GM04503 (cell line): ENCODE measurements around the gene C10orf90.

Experiments
- DNase-seq: peaks from one replicate; pipeline ENCODE4 v3.0.0-alpha.2; 2012; ENCODE audit warnings: low read depth

Gene C10orf90

DNA sequence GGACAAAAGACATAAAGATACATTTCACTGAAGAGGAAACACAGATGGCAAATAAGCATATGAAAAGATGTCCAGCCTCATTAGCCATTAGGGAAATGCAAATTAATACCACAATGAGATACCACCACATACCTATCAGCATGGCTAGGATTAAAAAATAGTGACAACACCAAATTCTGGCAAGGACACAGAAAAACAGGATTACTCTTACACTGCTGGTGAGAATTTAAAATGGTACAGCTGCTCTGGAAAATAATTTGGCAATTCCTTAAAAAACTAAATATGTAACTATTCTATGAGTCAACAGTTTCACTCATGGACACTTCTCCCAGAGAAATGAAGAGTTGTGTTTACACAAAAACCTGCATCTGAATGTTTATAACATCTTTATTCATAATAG lies 121.1 kb downstream of the C10orf90 start:
- no peak for DNase-seq

DNA sequence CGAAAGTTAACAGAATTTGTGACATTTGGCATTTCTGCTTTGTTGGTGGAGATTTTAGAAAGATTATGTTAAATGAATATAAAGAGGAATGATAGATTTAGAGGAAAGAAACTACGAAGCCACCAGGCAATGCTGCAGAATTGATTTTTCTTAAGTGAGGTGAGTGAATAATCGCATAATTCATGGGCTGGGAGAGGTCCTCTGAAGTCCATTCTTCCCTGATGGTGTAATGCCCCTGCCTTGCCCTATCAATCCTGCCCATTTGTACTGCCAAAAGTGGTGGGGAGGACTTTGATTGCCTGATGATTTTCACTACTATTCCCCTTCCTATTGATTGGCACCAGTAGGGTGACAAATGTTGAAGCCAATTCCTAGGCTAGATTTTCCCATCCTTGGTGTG lies 125.9 kb downstream of the C10orf90 start:
- DNase-seq, result no peak

DNA sequence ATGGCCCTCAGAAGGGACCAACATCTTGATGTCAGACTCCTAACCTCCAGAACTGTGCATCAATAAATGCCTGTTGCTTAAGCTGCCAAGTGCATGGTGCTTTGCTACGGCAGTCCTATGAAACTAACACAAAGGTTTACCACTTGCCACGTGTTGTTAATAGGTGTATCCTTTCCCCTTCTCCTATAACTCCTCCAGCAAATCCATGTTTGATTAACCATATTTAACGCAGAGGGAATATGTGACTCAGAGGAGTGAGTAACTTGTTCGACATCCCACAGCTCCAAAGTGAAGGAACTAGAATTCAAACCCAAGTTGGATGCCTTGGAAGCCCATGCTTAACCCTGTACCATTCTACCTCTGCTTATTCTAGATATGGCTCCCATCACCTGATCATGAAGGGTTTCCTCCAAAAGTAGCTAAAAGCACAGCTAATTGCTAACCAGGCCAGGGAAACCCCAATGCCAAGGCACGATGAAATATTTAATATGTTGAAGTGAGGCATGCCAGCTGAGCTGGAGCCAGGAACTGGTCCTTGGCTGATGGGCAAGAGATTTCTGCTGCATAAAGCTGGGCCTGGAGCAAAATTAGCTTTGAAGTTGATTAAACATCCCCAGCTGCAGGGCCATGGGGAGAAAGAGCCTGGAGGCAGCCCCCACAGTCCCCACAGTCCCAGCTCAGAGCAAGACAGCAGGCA lies 131.9 kb downstream of the C10orf90 start:
- DNase-seq, result no peak

DNA sequence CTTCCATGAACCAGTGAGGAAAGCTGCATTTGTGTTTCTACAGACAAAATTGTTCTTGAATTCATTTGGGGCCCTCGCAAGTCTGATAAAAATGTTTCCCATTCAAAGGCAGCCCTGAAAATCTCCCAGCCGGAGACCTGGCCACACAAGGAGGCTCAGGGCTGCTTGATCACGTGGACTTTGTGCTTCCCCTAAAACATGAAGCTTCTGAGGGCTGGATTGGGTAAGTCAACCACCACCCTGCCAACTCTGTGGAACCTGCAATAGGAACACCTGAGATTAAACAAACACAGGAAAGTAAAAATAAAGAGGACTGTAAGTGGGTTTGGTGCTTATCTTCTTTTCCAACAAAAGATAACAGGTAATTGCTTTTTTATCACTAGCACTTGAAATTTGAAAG lies 133.8 kb downstream of the C10orf90 start:
- DNase-seq, result no peak

DNA sequence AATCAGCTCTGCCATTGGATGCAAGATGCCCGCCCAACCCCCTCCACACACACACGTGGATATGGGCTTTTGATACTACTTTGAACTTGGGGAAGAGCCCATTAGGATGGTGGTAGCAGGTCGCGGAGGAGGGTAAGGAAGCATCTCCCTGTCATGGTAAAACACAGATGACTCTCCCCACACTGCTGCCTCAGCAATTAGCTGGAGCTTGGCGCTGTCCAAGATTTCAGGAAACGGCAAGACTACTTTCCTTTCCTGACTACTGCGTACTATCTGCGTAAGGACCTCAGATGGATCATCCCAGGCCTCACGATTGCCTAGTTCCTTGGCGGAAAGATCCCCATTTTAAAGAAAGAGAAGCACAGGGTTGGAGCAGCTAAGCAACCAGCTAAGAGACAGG lies 134.3 kb downstream of the C10orf90 start:
- no peak for DNase-seq

DNA sequence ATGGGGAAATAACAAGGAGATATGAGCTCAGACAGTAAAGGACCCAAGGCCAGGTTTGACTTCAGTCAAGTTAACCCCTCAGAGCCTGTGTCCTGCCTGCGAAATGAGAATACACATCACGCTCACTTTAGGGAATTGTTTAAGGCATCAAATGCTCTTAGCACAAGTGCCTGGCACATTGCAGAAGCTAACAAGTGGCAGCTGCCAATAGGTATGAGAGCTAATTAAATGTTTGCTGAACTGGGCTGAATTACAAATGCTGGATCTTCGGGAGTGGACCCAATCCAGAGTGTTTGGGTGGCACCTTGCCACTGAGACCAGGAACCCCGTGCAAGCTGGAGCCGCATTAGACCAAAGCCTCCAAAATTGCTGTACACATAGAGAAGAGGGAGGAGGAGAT lies 136.8 kb downstream of the C10orf90 start:
- DNase-seq, result no peak

DNA sequence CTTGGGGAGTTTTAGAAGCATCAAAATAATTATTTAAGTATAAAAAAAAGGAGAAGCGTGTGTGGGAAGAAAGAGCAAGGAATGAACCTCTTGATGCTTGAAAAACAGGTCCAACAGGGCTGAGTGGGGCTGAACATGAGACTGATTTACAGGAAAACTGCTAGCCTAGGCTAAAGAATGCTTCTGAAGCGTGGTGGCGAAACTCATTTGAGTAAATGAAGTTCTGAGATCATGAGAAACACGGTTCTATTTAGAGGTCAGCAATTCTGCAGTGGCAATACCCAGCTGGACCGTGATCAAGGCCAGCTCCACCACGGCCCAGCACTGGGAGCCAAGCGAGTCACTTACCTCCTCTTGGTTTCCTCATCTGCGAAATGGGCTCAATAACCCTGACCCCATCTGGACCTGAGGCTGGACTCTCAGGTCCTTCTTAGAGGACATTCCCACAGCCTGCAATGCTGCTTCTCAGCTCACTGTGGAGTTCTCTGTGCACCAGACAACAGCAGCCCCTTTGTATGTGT lies 142.1 kb downstream of the C10orf90 start:
- DNase-seq, result no peak

DNA sequence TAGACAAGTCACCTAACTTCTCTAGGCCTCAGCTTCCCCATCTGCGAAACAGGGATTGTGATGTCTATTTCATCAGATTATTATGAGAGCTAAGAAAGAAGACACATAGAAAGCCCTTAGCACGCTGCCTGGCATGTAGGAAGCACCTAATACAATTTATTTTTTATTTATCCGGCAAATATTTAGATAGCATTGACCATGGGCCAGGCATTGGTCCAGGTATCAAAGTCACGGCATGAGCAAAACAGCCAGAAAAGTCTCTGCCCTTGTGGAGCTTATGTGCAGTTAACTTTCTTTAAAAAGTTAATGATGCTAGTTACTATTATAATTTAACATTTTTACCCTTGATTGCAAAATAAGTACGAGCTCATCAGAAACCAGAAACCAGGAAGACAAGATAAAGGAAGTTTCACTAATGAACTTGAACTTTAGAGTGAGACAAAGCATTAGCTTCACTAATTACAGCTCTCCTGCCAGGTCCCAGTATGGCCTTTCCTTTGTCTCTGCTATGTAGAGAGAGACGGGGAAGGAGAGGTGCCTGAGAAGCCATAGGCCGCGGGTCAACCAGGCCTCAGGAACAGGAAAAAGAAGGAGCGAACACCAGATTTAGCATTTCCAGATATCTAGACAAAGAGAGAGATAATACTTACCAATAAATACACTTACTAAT lies 142.7 kb downstream of the C10orf90 start:
- no peak for DNase-seq

DNA sequence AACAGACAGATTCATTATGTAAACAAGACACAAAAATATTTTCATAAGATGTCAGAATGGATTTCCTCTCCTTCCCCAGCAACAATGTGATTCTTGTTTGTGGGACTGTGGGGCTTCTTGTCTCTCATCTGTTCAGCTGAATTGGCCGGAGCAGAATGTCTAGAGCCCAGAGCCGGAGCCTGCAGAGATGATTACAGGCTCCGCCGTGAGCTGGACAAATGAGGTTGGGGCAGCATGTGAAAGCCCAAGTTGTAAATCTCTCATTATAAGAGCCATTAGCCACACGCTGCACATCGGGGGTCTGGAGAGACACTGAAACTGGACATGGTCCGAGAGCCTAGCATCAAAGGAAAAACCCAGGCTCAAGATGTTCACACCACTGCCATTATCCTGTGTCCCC lies 145.2 kb downstream of the C10orf90 start:
- no peak for DNase-seq

DNA sequence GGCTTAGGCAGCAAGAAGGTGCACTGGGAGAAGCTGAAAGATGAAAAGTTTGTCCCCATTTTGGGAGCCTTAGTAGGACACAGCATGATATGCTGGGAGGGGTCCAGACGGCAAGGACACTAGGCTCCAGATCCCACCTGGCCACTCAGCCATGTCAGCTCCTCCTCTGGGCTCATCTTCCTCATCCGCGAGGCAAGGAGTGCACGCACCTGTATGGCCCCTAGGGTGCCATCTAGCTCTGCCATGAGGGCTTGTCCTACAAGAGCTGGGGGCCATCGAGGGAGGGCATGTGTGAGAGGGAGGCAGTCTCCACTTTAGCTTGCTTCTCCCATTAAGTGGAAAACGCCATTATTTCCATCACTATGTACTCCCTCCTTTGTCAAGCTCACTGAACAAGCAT lies 146.0 kb downstream of the C10orf90 start:
- no peak for DNase-seq

DNA sequence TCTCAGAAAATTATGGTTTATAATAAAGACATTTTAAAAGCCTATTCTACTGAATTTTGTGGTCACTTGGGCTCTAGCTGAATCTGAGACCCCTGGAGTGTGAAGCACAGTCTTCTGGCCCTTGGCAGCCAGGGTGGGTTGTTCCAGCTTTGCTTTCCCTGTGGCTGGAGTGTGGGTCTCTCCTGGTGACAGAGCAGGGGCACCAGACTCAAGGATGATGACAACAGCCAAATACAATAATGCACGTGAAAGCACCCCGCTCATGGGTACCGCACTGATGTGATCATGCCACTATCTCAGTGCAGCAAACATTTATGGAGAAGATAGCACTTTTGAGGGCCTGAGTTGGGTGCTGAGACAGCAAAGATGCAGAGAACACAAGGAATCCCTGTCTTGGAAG lies 147.4 kb downstream of the C10orf90 start:
- DNase-seq, result no peak

DNA sequence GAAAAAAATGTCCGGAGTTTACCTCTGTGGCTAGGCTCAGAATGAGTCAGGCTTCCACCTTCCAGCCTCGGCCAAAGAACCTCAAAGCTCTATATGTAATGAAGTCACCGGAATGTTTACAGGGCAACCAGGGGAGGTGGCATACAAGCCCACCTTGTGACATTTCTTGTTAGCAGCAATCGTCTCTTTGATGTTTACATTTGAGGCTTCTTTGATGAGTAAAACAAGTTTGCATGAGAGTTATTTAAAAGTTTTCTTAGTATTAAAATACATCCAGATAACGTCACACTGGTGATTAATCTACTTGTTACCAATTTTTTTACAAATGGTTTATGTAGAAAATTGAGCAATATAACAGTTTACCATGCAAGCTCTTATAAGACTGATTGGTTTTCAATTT lies 149.1 kb downstream of the C10orf90 start:
- no peak for DNase-seq

DNA sequence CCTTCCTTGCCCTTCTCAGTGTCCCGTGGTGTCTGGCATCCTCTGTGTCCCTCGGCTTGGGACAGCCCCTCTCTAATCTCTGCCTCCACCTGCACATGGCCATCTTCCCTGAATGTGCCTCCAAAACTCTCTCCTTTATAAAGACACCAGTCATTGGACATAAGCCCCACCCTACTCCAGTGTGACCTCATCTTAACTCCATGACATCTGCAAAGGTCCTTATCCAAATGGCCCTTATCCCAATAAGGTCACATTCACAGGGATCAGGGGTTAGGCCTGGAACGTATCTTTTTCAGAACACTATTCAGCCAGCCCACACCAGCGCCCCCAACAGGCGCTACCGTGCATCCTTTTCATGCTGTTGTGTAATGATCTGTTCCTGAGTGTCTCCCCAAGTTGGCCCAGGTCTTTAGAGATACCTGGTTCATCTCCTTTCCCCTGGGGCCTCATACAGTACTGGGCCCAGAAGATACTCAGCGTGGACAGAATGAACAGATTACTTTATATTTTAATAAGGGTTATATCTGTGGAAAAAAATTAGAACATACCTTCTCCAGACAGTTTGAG lies 149.7 kb downstream of the C10orf90 start:
- no peak for DNase-seq

DNA sequence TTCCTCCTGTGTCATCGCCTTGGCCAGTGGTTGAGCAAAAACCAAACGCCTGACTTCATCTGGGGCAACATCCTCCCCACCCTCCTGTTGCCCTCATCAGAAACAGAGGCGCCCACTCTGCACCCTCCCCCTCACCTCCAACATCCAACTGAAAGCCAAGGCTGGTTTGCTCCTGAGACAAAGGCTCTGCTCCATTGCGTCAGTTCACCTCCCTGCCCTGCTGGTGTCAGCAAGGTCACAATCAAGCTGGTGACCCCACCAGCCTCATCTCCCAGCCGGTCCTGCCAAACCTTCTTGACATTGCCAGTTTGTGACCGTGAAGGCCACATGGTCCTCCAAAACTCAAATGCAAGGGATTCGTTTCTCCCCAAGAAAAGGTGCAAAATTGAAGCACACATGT lies 150.5 kb downstream of the C10orf90 start:
- DNase-seq, result no peak

DNA sequence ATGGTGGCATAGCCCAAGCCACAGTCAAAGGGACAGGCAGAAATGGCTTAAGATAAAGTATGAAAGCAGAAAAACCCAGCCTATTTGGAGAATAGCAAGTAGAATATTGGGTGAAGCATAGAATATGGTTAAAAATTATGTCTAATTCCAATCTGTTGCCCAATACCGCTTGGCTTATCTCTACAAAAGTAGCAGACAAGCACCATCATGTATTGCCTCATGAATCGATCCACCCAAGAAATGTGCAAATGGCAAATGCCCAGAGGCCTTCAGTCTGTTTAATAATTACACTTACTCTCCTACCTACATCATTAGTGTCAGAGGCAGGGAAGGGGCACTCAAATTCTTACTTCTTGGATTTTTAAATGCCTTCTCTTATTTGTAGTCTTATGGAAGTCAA lies 151.3 kb downstream of the C10orf90 start:
- DNase-seq, result no peak

DNA sequence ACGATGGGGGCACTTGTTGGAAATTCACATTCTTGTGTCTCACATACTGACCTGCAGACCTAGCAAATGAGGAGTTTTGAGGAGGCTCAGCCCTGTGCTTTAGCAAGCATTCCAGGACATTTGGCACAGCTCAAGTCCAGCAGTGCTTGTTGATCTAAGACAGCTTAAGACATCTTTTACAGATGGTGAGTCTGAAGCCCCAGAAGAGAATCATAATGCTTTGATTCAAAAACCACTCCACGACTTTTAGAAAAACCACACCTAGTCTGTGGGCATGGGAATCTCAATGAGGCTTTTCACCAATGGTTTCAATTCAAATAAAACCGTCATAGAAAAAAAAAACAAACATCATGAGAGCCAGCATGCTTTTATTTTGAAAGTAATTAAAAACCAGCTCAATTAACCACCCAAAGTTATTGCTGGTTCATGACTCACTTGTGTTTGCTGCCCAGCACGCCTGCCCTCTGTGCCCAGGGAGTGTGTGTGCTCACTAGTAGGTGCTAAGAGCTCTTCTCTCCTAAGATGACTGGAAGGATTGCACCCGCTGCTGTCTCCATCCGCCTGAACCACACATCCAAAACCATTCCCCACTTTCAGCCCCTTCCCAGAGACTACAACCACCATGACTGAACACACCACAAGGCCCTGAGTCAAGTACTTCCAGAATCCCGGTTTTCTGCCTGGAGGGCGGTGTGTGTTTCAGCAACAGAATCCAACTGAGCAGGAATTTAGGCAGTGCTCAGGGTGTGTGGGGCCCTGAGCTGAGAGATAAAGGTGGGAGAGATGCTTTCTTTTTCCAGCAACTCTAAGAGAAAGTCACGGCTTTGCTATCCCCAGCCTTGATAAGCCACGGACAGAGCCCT lies 152.0 kb downstream of the C10orf90 start:
- DNase-seq, result no peak

DNA sequence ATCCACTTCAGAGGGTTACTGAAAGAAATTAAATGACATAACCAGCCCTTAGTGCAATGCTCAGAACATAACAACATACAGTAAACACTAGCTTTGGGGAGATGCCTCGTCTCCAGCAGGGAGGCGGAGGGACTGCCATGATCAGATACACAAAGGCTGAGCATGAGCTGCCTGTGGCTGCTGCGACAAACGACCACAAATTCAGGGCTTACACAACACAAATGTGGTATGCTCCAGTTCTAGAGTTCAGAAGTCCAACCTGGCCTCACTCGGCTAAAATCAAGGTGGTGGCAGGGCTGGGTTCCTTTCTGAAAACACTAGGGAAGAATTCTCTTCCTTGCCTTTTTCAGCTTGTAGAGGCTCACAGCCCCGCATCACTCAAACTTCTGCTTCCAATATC lies 154.0 kb downstream of the C10orf90 start:
- no peak for DNase-seq

DNA sequence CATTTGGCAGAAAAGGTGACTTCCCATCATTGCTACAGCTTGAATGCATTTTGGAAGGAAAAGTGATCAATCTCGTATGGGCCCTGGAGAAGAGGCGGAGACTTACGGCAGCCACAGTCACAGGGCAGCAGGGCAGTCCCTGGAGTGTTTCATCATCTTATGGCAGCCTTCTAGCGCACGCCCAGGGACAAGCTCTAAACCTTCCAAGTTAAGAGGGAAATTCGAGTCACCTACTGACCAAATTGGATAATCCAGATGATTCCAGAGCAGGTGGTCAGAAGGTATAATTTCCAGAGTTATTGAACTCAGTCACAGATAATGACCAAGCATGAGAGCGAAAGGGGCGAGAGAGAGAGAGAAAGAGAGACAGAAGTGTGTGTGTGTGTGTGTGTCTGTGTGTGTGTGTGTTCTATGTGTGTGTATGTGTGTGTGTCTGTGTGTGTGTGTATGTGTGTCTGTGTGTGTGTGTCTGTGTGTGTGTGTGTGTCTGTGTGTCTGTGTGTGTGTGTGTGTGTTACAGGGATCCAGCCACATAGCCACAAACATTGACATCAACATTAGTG lies 158.5 kb downstream of the C10orf90 start:
- DNase-seq, result no peak

DNA sequence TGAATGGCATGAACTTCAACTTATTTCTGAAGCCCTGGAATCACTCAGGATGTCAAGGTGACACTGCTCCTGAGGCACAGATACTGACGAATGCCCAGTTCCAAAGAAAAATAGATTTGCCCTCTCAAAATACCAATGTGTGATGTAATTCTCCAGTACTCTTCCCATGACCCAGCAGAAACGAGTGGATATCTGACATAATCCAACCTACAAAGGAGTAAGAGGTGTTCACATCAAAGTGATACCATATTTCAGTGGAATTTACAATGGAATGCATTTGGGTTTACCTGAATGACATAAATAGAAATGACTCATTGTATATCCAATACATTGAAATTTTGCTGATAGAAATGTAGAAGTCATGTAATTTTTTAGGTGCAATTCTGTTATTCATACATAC lies 161.3 kb downstream of the C10orf90 start:
- no peak for DNase-seq

DNA sequence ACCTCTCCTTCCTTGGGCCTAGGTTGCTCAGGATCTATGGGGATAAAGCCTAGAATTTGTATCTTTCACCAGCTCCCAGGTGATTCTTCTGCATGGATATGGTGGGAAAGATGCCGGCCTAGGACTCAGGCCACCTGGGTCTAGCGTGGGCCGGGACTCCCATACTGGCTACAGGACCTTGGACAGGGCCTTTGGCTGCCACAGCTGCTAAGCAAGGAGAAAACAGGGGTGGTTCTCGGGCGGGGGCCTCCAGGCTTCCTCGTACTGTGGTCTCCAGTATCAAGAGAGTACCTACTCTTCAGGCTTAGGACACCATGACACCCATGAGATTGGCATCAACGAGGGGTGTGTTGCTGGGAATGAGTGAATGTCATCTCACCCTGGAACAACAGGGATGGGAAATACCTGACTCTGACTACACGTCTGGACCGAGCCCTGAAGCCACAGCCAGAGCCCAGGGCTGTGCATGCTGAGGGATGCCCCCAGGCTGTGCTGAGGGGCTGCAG lies 161.9 kb downstream of the C10orf90 start:
- DNase-seq, result no peak

DNA sequence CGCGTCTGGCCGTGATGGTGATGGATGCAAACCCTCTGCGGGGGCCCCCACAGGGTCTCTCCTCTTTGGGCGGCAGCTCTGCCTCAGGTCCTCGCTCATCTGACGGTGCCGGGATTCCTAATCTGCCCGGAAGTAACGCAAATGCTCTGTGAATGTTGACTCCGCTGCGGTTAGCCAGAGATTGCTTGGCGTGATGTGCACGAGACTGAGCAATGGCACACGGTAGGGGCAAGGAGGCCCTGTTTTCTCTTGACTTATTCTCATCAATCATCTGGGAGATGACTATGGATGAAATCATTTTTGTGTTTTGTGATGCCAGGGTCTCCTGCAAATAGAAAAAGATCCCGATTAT lies 165.8 kb downstream of the C10orf90 start:
- no peak for DNase-seq
